Spleen (tissue), 11 donors: ENCODE measurements around the gene CNTNAP5. TPM values are rescaled to one million over a fixed set of nuclear protein-coding genes. Genes with fewer than 3 reads are reported as not detected.

Experiments
- DNase-seq: peaks from one replicate; pipeline ENCODE4 v3.0.0-alpha.2; 2020
- H3K27ac ChIP-seq, 8 donors: fragments of 200-600 bp; sonication (generic) in 7 of 8; 1 replicate in 4 of 8; 2 replicates in 4 of 8; pipeline versions ENCODE4 v1.5.0 to v1.8.0; 2016 to 2021; ENCODE audit warnings: inconsistent platforms in 4 of 8, mild to moderate bottlenecking in 4 of 8, moderate library complexity in 1 of 8
- H3K27me3 ChIP-seq, 7 donors: fragments of 200-600 bp; sonication (generic) in 6 of 7; replicated peaks in 1 of 7; 1 replicate in 4 of 7; 2 replicates in 3 of 7; pipeline versions ENCODE4 v1.5.0 to v1.8.0; 2016 to 2021; ENCODE audit warnings: inconsistent platforms in 3 of 7, mild to moderate bottlenecking in 1 of 7
- H3K36me3 ChIP-seq, 6 donors: fragments of 200-600 bp; sonication (generic) in 5 of 6; 1 replicate in 4 of 6; 2 replicates in 2 of 6; pipeline versions ENCODE4 v1.5.0 to v1.8.0; 2016 to 2021; ENCODE audit warnings: inconsistent platforms in 2 of 6
- H3K4me1 ChIP-seq, 6 donors: fragments of 200-600 bp; sonication (generic) in 5 of 6; 1 replicate in 3 of 6; 2 replicates in 3 of 6; pipeline versions ENCODE4 v1.5.0 to v1.8.0; 2016 to 2021; ENCODE audit warnings: inconsistent platforms in 3 of 6
- H3K4me3 ChIP-seq, 8 donors: fragments of 200-600 bp; sonication (generic) in 7 of 8; 1 replicate in 4 of 8; 2 replicates in 4 of 8; pipeline versions ENCODE4 v1.5.0 to v1.8.0; 2016 to 2021; ENCODE audit warnings: inconsistent platforms in 4 of 8, mild to moderate bottlenecking in 4 of 8, moderate library complexity in 2 of 8
- H3K9me3 ChIP-seq, 8 donors: fragments of 200-600 bp; sonication (generic) in 7 of 8; 1 replicate in 4 of 8; 2 replicates in 4 of 8; pipeline versions ENCODE4 v1.5.0 to v1.8.0; 2016 to 2021; ENCODE audit warnings: inconsistent platforms in 4 of 8
- POLR2A ChIP-seq, 3 donors: fragments of 450-650 bp; IDR thresholded peaks; one replicate each; pipeline ENCODE4 v1.5.1; 2017; ENCODE audit warnings: antibody characterized with exemption in 3 of 3, mild to moderate bottlenecking in 1 of 3
- POLR2AphosphoS5 ChIP-seq, 3 donors: sonication (generic); formaldehyde crosslinking; IDR thresholded peaks; one replicate each; pipeline ENCODE4 v1.5.1; 2017; ENCODE audit warnings: antibody characterized with exemption in 3 of 3
- WGBS, 5 donors: extraction: QIAGEN DNeasy Blood & Tissue Kit in 3 of 5; methylation state at CpG; one replicate each; pipeline versions ENCODE4 v1.1.5 to v1.1.7; 2013 to 2018; 5-methylcytosine and 5-hydroxymethylcytosine counted together
- intact Hi-C: fragments of 100-400 bp; cut with DNase I; formaldehyde crosslinking; loops from one replicate; pipeline ENCODE4 v1.15.0; 2023; ENCODE audit warnings: low total_unique reads
- polyA plus RNA-seq, 3 donors: library from polyadenylated mRNA; stranded (reverse); fragments of 200-250 nt; gene quantifications; one replicate each; pipeline ENCODE4 v1.2.1, GENCODE V29; 2013
- total RNA-seq, 7 donors: library from RNA; depleted of rRNA in 3 of 7; stranded (reverse); fragments of >200 nt in 3 of 7; fragmentation: NEBNext Ultra II Directional in 4 of 7; extraction: Animal tissue kit (Norgen Biotek cat#: 25700) in 4 of 7; gene quantifications; one replicate each; pipeline versions ENCODE4 v1.1.0 to v1.2.1, GENCODE V29; 2016 to 2021
- TF ChIP-seq, protein P1 (sequence below), 11 experiments: fragments of 200-600 bp in 7 of 11; fragments of 450-650 bp in 4 of 11; sonication (generic) in 4 of 11; IDR thresholded peaks in 8 of 11; conservative IDR thresholded peaks in 3 of 11; 1 replicate in 7 of 11; 2 replicates in 4 of 11; pipeline versions ENCODE4 v1.4.0 to v1.8.0; 2016 to 2021; ENCODE audit warnings: antibody characterized with exemption in 11 of 11, inconsistent platforms in 4 of 11, mild to moderate bottlenecking in 1 of 11
- donor health status: healthy with polysubstance abuse.
- donor health status: DM: no; HTN: no; CAD: no; lungs with moderate emphysema.
- donor health status: DM: no; HTN: no; CAD: no.
- donor health status: Bipolar disorder and iron deficiency.
- donor health status: healthy.
- donor health status: DM: no; HTN: no; CAD: no.
- donor health status: DM: yes; HTN: yes; CAD: no.

Gene CNTNAP5
- total and polyA plus RNA-seq, 10 donors = 0.18 TPM; not detected in 9

- no peaks in the 10 kb centered on the region for H3K27me3 ChIP-seq
- no peak for TF ChIP-seq POLR2A (IDR thresholded peaks at IDR 0.05)
- no peak overlapping the region for H3K4me3 ChIP-seq
- H3K4me1 ChIP-seq = no peaks in the 10 kb centered on the region
- peaks cover 0 to 19% (median 7%) of the 10 kb centered on the region in 8 donors for H3K9me3 ChIP-seq
- H3K27ac ChIP-seq = no peak overlapping the region
- 34 to 66% (median 55%) methylated on average over 3 to 4 of the region's 4 CpGs for WGBS, 5 donors
- no peaks in the 10 kb centered on the region for H3K36me3 ChIP-seq
- DNase-seq = no peak
- intact Hi-C loops = no loop called here
Observed at GRCh38 chr2:124698979-124699565, 674.0 kb downstream of the CNTNAP5 start.

GRCh38 chr2:124702777-124703176, 677.7 kb downstream of the CNTNAP5 start:
- TF ChIP-seq POLR2AphosphoS5 (IDR thresholded peaks at IDR 0.05) = no peak
- TF ChIP-seq, protein P1, sequence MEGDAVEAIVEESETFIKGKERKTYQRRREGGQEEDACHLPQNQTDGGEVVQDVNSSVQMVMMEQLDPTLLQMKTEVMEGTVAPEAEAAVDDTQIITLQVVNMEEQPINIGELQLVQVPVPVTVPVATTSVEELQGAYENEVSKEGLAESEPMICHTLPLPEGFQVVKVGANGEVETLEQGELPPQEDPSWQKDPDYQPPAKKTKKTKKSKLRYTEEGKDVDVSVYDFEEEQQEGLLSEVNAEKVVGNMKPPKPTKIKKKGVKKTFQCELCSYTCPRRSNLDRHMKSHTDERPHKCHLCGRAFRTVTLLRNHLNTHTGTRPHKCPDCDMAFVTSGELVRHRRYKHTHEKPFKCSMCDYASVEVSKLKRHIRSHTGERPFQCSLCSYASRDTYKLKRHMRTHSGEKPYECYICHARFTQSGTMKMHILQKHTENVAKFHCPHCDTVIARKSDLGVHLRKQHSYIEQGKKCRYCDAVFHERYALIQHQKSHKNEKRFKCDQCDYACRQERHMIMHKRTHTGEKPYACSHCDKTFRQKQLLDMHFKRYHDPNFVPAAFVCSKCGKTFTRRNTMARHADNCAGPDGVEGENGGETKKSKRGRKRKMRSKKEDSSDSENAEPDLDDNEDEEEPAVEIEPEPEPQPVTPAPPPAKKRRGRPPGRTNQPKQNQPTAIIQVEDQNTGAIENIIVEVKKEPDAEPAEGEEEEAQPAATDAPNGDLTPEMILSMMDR (IDR thresholded peaks at IDR 0.05 in 8 of 11, conservative IDR thresholded peaks at IDR 0.05 in 3 of 11) = no peak
- TF ChIP-seq POLR2A (IDR thresholded peaks at IDR 0.05) = no peak
- no peak overlapping the region for H3K4me3 ChIP-seq
- no peaks in the 10 kb centered on the region for H3K4me1 ChIP-seq
- H3K36me3 ChIP-seq = no peaks in the 10 kb centered on the region
- intact Hi-C loops = no loop called here
- H3K9me3 ChIP-seq = peaks cover 0 to 12% (median 9%) of the 10 kb centered on the region in 8 donors
- no peaks in the 10 kb centered on the region for H3K27me3 ChIP-seq
- H3K27ac ChIP-seq = no peak overlapping the region
- DNase-seq = no peak

DNA sequence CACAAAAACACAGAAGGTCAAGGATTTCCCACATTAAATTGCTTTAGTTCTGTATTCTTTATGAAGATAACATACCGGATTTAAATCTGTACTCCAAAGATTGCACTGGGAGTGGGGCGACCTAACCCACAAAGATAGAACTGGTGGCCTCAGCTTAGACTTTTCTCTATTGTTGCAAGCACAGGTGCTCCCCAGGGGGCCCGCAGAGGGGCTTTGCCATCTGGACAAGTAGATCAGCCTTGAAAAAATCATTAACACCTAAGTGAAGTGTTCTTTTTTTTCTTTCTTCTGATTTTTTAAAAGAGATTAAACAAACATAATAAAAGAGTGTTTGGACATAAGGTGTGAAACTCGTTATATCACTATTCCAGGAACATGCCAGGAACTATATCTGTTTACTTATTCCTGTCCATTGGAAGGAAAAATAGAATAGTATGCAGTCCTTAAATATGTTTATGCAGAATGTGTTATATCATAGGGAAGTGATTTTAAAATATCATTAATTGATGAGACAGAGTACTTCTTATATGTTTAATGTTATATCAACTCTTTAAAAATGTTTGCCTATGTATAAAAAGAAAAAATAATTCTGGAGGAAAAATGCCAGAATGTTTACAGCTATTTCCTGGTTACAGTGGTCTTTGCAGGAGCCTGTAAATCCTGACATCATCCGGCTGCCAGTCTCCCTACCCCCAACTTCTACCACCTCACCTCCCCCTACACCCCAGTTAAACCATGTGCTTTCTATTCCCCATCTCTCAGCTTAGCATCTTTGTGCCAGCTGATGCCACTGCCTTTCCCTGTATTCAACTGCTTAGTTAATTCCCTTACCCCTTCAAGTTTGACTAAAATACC, 679.2 kb downstream of the CNTNAP5 start:
- Histone ChIP-seq H3K27me3 (no peaks in the 10 kb centered on the region), H3K27ac (no peak overlapping the region), H3K4me1 (no peaks in the 10 kb centered on the region), H3K36me3 (no peaks in the 10 kb centered on the region), H3K9me3 (peaks cover 0 to 11% (median 9%) of the 10 kb centered on the region in 8 donors), H3K4me3 (no peak overlapping the region)
- DNase-seq = no peak
- 38 to 58% (median 54%) methylated on average over 5 of the region's 5 CpGs for WGBS, 5 donors
- intact Hi-C loops = no loop called here
- TF ChIP-seq POLR2AphosphoS5 (IDR thresholded peaks at IDR 0.05) (no peak), POLR2A (IDR thresholded peaks at IDR 0.05) (no peak)
- TF ChIP-seq, protein P1 (IDR thresholded peaks at IDR 0.05 in 8 of 11, conservative IDR thresholded peaks at IDR 0.05 in 3 of 11) = no peak

DNA sequence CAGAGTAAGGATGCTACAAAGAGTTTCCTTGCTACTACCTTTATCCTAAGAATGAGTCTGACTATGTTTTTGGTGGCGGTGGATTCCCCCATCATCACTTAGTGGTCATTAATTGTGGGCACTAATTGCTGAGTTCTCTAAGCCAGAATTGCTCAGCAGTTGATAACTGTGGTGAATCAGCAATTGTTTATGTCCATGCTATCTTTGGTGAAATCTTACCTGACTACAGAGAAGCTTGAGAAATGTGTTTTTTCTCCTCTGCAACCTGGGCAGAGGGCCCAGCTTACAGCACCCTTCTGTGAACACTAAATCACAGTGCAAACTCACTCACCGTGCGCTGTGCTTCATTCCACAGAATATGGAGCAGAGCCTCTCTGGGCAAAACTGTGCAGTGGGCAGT, 683.6 kb downstream of the CNTNAP5 start:
- intact Hi-C loops = no loop called here
- WGBS, 5 donors = 74 to 97% (median 89%) methylated on average over 3 of the region's 3 CpGs
- Histone ChIP-seq H3K27me3 (no peaks in the 10 kb centered on the region), H3K4me3 (no peak overlapping the region), H3K9me3 (peaks cover 0 to 7% (median 0%) of the 10 kb centered on the region in 8 donors), H3K36me3 (no peaks in the 10 kb centered on the region), H3K4me1 (no peaks in the 10 kb centered on the region), H3K27ac (no peak overlapping the region)
- no peak for TF ChIP-seq POLR2AphosphoS5 (IDR thresholded peaks at IDR 0.05)
- TF ChIP-seq POLR2A (IDR thresholded peaks at IDR 0.05) = no peak
- TF ChIP-seq, protein P1 (IDR thresholded peaks at IDR 0.05 in 8 of 11, conservative IDR thresholded peaks at IDR 0.05 in 3 of 11) = no peak
- no peak for DNase-seq
